Smooth muscle cell of the brain vasculature (primary cell): ENCODE measurements around the gene TMTC3.
A peak's percentile ranks its signal among the peaks of the same experiment; 100 is the strongest.

Experiments used
- DNase-seq: peaks from one replicate; pipeline ENCODE4 v3.0.0-alpha.2; 2012; ENCODE audit warnings: low read depth, low spot score

The TMTC3 gene

GRCh38 chr12:88227263-88227662, 85.2 kb downstream of the TMTC3 start:
- DNase-seq, result no peak

DNA sequence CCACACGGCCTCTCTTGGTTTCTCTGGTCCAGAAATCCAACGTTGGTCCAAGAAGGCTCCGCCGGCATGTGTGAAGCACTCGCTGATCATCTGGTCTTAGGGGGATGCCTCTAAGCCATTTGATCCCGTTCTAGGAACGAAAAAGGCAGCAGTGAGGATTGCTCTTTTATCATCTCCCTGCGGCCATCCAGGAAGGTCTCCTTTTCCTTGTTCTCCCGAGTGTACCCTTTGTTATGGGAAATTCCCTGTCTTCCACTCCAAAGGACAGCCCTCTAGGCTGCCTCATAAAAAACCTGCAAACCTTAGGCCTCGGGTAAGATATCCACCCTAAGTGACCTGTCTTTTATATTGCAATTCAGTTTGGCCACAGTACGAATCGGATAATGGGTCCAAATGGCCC, 85.8 kb downstream of the TMTC3 start:
- DNase-seq, result no peak

- DNase-seq, result no peak
Observed at GRCh38 chr12:88228720-88229119, 86.6 kb downstream of the TMTC3 start.

DNA sequence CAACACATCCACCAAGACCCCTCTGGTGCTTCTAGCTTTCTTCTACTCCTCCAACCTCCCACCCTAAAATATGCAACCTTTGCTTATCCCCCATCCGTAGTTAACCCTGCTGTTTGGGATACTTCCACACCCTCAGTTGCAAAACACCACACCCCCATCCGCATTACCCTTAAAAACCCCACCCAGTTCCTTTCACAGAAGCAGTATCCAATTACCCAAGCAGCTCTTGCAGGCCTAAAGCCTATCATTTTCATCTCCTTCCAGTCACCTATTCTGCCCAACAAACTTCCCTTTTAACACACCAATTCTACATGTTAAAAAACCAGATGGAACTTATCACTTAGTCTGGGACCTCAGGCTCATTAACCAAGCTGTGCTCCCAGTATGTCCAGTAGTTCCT, 88.2 kb downstream of the TMTC3 start:
- DNase-seq, result no peak

GRCh38 chr12:88235183-88235833, 93.2 kb downstream of the TMTC3 start:
- DNase-seq, result no peak

DNA sequence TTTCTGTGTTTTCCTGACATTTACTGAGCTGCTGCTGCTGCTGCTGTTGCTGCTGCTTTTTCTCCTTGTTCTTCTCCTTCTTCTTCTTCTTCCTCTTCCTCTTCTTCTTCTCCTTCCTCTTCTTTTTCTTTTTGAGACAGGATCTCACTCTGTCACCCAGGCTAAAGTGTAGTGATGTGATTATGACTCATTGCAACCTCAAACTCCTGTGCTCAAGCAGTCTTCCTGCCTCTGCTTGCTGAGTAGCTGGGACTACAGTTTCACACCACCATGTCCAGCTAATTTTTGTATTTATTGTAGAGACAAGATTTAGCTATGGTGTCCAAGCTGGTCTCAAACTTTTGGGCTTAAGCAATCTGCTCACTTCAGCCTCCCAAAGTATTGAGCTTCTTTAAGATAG, 95.8 kb downstream of the TMTC3 start:
- no peak for DNase-seq

- no peak for DNase-seq
Observed at GRCh38 chr12:88238406-88238805, 96.3 kb downstream of the TMTC3 start.

GRCh38 chr12:88241862-88242570, 99.9 kb downstream of the TMTC3 start:
- peak; percentile 35 for DNase-seq

- DNase-seq, result no peak
Observed at GRCh38 chr12:88242571-88242925, 100.4 kb downstream of the TMTC3 start.

DNA sequence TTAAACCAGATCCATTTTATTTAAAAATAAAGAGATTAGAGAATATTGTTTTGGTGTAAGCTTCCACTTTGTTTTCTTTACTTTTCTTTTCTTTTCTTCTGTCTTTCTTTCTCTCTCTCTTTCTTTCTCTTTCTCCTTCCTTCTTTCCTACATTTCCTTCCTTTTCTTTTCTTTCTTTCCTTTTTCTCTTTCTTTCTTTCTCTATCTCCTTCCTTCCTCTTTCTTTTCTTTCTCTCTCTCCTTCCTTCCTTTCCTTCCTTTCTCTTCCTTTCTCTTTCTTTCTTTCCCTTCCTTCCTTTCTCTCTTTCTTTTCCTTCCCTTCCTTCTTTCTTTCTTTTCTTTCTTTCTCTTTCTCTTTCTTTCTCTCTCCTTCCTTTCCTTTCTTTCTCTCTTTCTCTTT, 100.8 kb downstream of the TMTC3 start:
- no peak for DNase-seq

DNA sequence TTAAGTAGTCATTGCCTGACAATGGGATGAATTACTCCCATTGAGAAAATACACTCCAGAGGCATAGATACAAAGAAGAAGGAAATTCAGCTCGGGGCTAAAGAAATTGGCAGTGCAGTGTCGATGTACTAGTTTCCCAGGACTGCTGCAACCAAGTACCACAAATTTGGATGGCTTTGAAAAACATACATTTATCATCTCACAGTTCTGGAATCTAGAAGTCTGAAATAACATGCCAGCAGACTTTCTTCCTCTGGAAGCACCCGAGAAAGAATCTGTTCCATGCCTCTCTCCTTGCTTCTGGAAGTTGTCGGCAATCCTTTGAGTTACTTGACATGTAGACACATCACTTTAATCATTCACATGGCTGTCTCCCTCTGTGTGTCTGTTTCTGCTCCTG, 101.9 kb downstream of the TMTC3 start:
- no peak for DNase-seq

GRCh38 chr12:88245905-88246304, 103.8 kb downstream of the TMTC3 start:
- no peak for DNase-seq

DNA sequence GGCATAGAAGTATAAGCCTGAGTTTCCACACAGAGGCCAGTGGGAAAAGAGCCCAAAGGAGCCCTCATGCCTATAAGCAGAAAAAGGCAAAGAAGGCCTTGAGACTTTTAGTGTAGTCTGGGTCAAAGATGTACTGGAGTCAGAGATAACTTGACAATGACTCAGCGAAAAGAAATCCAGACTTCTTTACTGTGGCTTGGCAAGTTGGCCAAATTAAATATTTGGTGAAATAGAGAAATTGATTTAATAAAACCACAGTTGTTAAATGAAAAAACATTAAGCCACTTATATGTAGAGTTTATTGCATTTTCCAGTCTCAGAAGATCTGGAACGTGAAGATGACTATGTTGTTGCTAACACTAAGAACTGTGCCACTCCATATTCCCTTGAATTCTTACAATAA, 105.1 kb downstream of the TMTC3 start:
- DNase-seq, result peak; percentile 26

GRCh38 chr12:88248606-88249005, 106.5 kb downstream of the TMTC3 start:
- no peak for DNase-seq
